Measurements from ENCODE around the gene CHAC1.

Gene CHAC1

DNA sequence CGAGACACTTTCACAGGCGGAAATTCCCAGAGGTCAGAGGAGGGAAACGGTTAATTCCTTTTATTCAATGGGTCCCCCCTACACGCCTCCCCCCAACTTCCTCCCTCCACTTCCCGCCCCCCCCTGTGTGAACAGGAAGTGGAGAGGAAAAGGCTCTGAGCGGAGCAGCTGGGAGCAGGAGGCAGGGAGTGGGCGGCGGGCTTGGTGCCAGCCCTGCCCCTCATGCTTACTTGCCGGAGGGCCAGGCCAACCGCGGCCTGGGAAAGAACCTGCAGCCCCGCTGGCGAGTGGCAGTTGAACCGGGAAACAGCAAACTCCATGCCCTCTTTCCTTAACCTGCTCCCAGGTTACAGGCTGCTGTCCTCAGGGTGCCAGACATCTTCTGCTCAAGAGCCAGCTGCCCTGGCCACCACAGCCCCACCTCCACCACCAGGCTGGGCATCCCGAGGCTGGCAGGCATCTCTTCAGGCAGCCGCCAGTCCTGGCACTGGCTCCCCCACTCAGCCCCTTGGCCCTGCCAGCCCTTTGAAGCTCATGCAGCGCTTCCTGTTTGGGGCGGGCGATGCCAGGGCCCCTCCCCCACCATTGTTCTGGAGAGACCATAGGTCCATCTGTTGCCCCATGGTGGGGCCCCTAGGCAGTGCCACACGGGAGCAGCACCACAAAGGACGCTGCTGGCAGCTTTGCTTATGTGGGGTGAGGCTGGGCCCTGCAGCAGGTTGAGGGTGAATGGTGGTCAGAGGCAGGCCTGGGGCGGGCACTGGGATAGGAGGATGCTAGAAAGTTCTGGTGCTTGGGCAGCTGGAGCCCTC is 46.1 kb upstream of the CHAC1 start:
- H3K4me1 ChIP-seq (ENCODE audit: insufficient read depth, low read length, poor library complexity, severe bottlenecking): peaks cover 35% of the 10 kb centered on the region
- TF ChIP-seq, protein P1, sequence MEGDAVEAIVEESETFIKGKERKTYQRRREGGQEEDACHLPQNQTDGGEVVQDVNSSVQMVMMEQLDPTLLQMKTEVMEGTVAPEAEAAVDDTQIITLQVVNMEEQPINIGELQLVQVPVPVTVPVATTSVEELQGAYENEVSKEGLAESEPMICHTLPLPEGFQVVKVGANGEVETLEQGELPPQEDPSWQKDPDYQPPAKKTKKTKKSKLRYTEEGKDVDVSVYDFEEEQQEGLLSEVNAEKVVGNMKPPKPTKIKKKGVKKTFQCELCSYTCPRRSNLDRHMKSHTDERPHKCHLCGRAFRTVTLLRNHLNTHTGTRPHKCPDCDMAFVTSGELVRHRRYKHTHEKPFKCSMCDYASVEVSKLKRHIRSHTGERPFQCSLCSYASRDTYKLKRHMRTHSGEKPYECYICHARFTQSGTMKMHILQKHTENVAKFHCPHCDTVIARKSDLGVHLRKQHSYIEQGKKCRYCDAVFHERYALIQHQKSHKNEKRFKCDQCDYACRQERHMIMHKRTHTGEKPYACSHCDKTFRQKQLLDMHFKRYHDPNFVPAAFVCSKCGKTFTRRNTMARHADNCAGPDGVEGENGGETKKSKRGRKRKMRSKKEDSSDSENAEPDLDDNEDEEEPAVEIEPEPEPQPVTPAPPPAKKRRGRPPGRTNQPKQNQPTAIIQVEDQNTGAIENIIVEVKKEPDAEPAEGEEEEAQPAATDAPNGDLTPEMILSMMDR (conservative IDR thresholded peaks at IDR 0.05; ENCODE audit: low read length): 0 out of 2 replicates have a peak, but pooled peaks have one; percentile 11
- no peak for TF ChIP-seq EZH2phosphoT487 (IDR thresholded peaks at IDR 0.05; ENCODE audit: borderline replicate concordance)
- peaks cover 12% of the 10 kb centered on the region; the same call in 1 of the 2 replicates for H3K79me2 ChIP-seq (ENCODE audit: insufficient read depth, low read length)
- H4K20me1 ChIP-seq (ENCODE audit: insufficient read depth, low read length, poor library complexity, severe bottlenecking): peaks cover 19% of the 10 kb centered on the region
- H3F3A ChIP-seq (ENCODE audit: low read depth): no peaks in the 10 kb centered on the region; the same call in 1 of the 2 replicates
- H3K9ac ChIP-seq (ENCODE audit: low read depth, low read length, poor library complexity, severe bottlenecking): peak overlapping the region; percentile 83
- H3K9me3 ChIP-seq (ENCODE audit: insufficient read depth, low read depth, low read length): no peaks in the 10 kb centered on the region
- H3K4me3 ChIP-seq (ENCODE audit: low read length, poor library complexity, severe bottlenecking): peak overlapping the region; percentile 77
- H3K4me2 ChIP-seq (ENCODE audit: low read depth, low read length, poor library complexity, severe bottlenecking): peak overlapping the region; percentile 68
- no peaks in the 10 kb centered on the region for H3K27me3 ChIP-seq (ENCODE audit: insufficient read depth, low read length, poor library complexity, severe bottlenecking)
- H3K9me2 ChIP-seq (replicated peaks; ENCODE audit: low read depth, low read length): no peaks in the 10 kb centered on the region
- H2AFZ ChIP-seq (ENCODE audit: low read length): peak overlapping the region; percentile 52
- H3K36me3 ChIP-seq (ENCODE audit: insufficient read depth, low read length): peaks cover 15% of the 10 kb centered on the region; the same call in 1 of the 2 replicates

DNA sequence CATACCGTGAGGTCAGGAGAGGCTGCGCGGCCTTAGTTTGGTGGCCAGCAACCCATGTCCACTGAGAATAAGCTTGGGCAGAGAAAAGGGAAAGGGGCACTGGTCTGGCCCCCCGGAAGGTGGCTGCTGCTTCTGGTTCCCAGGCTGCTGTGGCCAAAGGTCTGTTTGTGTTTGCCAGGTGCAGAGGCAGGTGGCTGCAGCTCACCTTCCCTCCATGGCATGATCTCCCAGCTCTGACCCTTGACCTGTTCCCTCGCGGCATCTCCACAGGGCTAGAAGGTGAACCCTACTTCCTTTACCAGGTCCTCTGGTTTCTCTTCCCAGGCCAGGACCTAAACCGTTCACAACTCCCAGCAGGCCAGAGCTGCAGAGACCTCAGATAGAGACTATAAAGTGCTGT is 45.2 kb upstream of the CHAC1 start:
- Histone ChIP-seq H3K36me3 (ENCODE audit: insufficient read depth, low read length) (peaks cover 7% of the 10 kb centered on the region; the same call in 1 of the 2 replicates), H3K9me3 (ENCODE audit: insufficient read depth, low read depth, low read length) (no peaks in the 10 kb centered on the region), H2AFZ (ENCODE audit: low read length) (no peak overlapping the region), H3K79me2 (ENCODE audit: insufficient read depth, low read length) (peaks cover 8% of the 10 kb centered on the region; the same call in 1 of the 2 replicates), H3K9me2 (replicated peaks; ENCODE audit: low read depth, low read length) (no peaks in the 10 kb centered on the region), H3K9ac (ENCODE audit: low read depth, low read length, poor library complexity, severe bottlenecking) (peak overlapping the region; percentile 83), H3K27me3 (ENCODE audit: insufficient read depth, low read length, poor library complexity, severe bottlenecking) (no peaks in the 10 kb centered on the region), H3F3A (ENCODE audit: low read depth) (no peaks in the 10 kb centered on the region; the same call in 1 of the 2 replicates), H3K4me3 (ENCODE audit: low read length, poor library complexity, severe bottlenecking) (peak overlapping the region; percentile 77), H3K4me2 (ENCODE audit: low read depth, low read length, poor library complexity, severe bottlenecking) (peak overlapping the region; percentile 68), H4K20me1 (ENCODE audit: insufficient read depth, low read length, poor library complexity, severe bottlenecking) (peaks cover 19% of the 10 kb centered on the region), H3K4me1 (ENCODE audit: insufficient read depth, low read length, poor library complexity, severe bottlenecking) (peaks cover 35% of the 10 kb centered on the region)
- no peak for TF ChIP-seq EZH2phosphoT487 (IDR thresholded peaks at IDR 0.05; ENCODE audit: borderline replicate concordance)
- TF ChIP-seq, protein P1 (conservative IDR thresholded peaks at IDR 0.05; ENCODE audit: low read length): no peak

DNA sequence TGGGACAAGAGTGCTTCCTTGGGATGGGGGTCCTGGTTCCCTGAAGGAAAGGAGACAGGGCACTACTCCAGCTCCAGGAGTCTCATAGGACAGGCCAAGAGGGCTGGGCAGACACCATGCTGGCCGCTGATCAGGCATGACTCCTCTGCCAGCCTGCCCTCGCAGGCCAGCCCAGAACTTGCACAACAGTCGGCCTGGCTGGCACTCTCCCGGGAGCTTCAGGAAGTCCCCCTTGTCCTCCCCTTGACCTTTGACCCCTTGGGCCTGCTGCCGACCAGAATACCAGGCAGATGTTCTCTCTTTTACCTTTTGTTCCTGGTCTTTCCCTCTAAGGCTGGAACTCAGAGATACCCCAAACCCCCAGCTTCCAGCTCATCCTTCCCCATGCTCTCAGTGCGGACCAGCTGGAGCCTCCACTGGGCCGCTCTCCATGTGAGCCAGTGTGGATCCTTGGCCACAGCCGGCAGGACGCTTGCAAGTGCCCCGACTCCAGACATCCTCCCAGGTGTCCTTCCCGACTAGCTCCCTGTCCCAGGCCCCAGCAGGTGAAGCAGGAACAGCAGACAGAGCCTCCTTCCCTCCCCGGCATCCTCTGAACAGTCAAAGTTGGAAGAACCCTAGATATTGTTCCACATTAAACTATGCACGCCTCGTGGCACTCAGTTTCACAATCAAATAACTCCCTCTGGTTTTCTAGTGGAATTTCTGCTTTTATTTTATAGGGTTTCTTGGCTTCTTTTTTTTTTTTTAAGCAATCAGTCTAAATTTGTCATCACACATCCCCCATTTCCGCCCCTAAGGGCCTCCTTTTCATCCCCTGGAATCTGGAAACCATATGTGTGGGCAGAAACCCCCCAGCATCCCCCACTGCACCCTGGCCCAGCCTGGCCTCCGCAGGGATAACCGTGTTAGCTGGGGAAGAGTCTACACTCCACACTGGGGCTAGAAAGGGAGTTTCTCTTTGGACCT is 43.3 kb upstream of the CHAC1 start:
- Histone ChIP-seq H3K79me2 (ENCODE audit: insufficient read depth, low read length) (peaks cover 8% of the 10 kb centered on the region; the same call in 1 of the 2 replicates), H3K9me3 (ENCODE audit: insufficient read depth, low read depth, low read length) (no peaks in the 10 kb centered on the region), H3K9ac (ENCODE audit: low read depth, low read length, poor library complexity, severe bottlenecking) (no peak overlapping the region), H4K20me1 (ENCODE audit: insufficient read depth, low read length, poor library complexity, severe bottlenecking) (peaks cover 8% of the 10 kb centered on the region), H3K36me3 (ENCODE audit: insufficient read depth, low read length) (no peaks in the 10 kb centered on the region), H3K9me2 (replicated peaks; ENCODE audit: low read depth, low read length) (no peaks in the 10 kb centered on the region), H3F3A (ENCODE audit: low read depth) (no peaks in the 10 kb centered on the region; the same call in 1 of the 2 replicates), H3K4me2 (ENCODE audit: low read depth, low read length, poor library complexity, severe bottlenecking) (no peak overlapping the region), H3K4me3 (ENCODE audit: low read length, poor library complexity, severe bottlenecking) (no peak overlapping the region), H2AFZ (ENCODE audit: low read length) (no peak overlapping the region), H3K4me1 (ENCODE audit: insufficient read depth, low read length, poor library complexity, severe bottlenecking) (peaks cover 35% of the 10 kb centered on the region), H3K27me3 (ENCODE audit: insufficient read depth, low read length, poor library complexity, severe bottlenecking) (no peaks in the 10 kb centered on the region)
- TF ChIP-seq, protein P1 (conservative IDR thresholded peaks at IDR 0.05; ENCODE audit: low read length): no peak
- no peak for TF ChIP-seq EZH2phosphoT487 (IDR thresholded peaks at IDR 0.05; ENCODE audit: borderline replicate concordance)
